Liver (tissue), 9 donors: Measurements from ENCODE around the gene VAV3. TPM values are rescaled to one million over a fixed set of nuclear protein-coding genes. Genes with fewer than 3 reads are reported as not detected.

ENCODE experiments used
- DNase-seq: peaks from one replicate; pipeline ENCODE4 v3.0.0-alpha.2; 2017; ENCODE audit warnings: low spot score
- H3K27ac ChIP-seq, 2 donors: one replicate each; pipeline ENCODE4 v1.7.0; 2013; ENCODE audit warnings: inconsistent platforms in 2 of 2, low read length in 2 of 2, control low read depth in 1 of 2, low read depth in 1 of 2, mild to moderate bottlenecking in 1 of 2
- H3K27me3 ChIP-seq, 4 donors: one replicate each; pipeline versions ENCODE4 v1.6.1 to v1.7.0; 2013; ENCODE audit warnings: low read length in 3 of 4, inconsistent platforms in 1 of 4, mild to moderate bottlenecking in 1 of 4, moderate library complexity in 1 of 4; ENCODE audit not compliant: control insufficient read depth in 4 of 4, insufficient read depth in 4 of 4
- H3K36me3 ChIP-seq, 4 donors: one replicate each; pipeline versions ENCODE4 v1.6.1 to v1.7.0; 2013; ENCODE audit warnings: low read length in 3 of 4, mild to moderate bottlenecking in 3 of 4, low read depth in 1 of 4, moderate library complexity in 1 of 4; ENCODE audit not compliant: control insufficient read depth in 4 of 4, insufficient read depth in 3 of 4
- H3K4me1 ChIP-seq, 4 donors: one replicate each; pipeline versions ENCODE4 v1.6.1 to v1.7.0; 2013; ENCODE audit warnings: low read length in 3 of 4, mild to moderate bottlenecking in 3 of 4, moderate library complexity in 1 of 4; ENCODE audit not compliant: control insufficient read depth in 4 of 4, insufficient read depth in 4 of 4
- H3K4me3 ChIP-seq, 3 donors: one replicate each; pipeline versions ENCODE4 v1.6.1 to v1.7.0; 2013; ENCODE audit warnings: low read length in 3 of 3, control low read depth in 1 of 3, low read depth in 1 of 3, mild to moderate bottlenecking in 1 of 3
- H3K9ac ChIP-seq, 2 donors: one replicate each; pipeline ENCODE4 v1.7.0; 2013; ENCODE audit warnings: low read length in 2 of 2, mild to moderate bottlenecking in 2 of 2, moderate library complexity in 2 of 2, control low read depth in 1 of 2, low read depth in 1 of 2
- H3K9me3 ChIP-seq, 4 donors: one replicate each; pipeline versions ENCODE4 v1.6.1 to v1.7.0; 2013; ENCODE audit warnings: low read length in 3 of 4; ENCODE audit not compliant: control insufficient read depth in 4 of 4
- EGR1 ChIP-seq, 2 donors: IDR thresholded peaks; 2 replicates each; pipeline ENCODE4 v1.6.1; 2016 to 2018; ENCODE audit warnings: antibody characterized with exemption in 2 of 2, low read depth in 2 of 2
- FOXA1 ChIP-seq: IDR thresholded peaks from 2 replicates; pipeline ENCODE4 v1.6.1; 2016; ENCODE audit warnings: antibody characterized with exemption
- FOXA2 ChIP-seq: IDR thresholded peaks from 2 replicates; pipeline ENCODE4 v1.6.1; 2016; ENCODE audit warnings: antibody characterized with exemption
- GABPA ChIP-seq, 2 donors: IDR thresholded peaks in 1 of 2; conservative IDR thresholded peaks in 1 of 2; 2 replicates each; pipeline ENCODE4 v1.6.1; 2016; ENCODE audit warnings: antibody characterized with exemption in 2 of 2, mild to moderate bottlenecking in 1 of 2, moderate library complexity in 1 of 2
- JUND ChIP-seq, 2 donors: IDR thresholded peaks; 2 replicates each; pipeline ENCODE4 v1.6.1; 2016; ENCODE audit warnings: antibody characterized with exemption in 2 of 2
- MAX ChIP-seq: IDR thresholded peaks from 2 replicates; pipeline ENCODE4 v1.6.1; 2016; ENCODE audit warnings: antibody characterized with exemption
- NR2F2 ChIP-seq: IDR thresholded peaks from 2 replicates; pipeline ENCODE4 v1.6.1; 2016; ENCODE audit warnings: antibody characterized with exemption
- RAD21 ChIP-seq, 2 donors: IDR thresholded peaks; 2 replicates each; pipeline ENCODE4 v1.6.1; 2016; ENCODE audit warnings: antibody characterized with exemption in 2 of 2, mild to moderate bottlenecking in 2 of 2
- REST ChIP-seq: IDR thresholded peaks from 2 replicates; pipeline ENCODE4 v1.6.1; 2016; ENCODE audit warnings: antibody characterized with exemption, mild to moderate bottlenecking
- RXRA ChIP-seq, 2 donors: IDR thresholded peaks; 2 replicates each; pipeline ENCODE4 v1.6.1; 2017 to 2018; ENCODE audit warnings: antibody characterized with exemption in 2 of 2, mild to moderate bottlenecking in 1 of 2
- WGBS: extraction: QIAGEN DNeasy Blood & Tissue Kit; methylation state at CpG from one replicate; pipeline ENCODE4 v1.1.7; 2013; 5-methylcytosine and 5-hydroxymethylcytosine counted together
- polyA plus RNA-seq, 2 donors: library from polyadenylated mRNA; stranded (reverse) in 1 of 2; unstranded in 1 of 2; fragments of 200-250 nt in 1 of 2; fragments of >200 nt in 1 of 2; fragmentation: Nextera tagmentation in 1 of 2; extraction: Ambion mirVana in 1 of 2; gene quantifications; one replicate each; pipeline versions ENCODE4 v1.2.1 to v1.2.3, GENCODE V29; 2013 to 2015
- total RNA-seq, 2 donors: library from RNA; depleted of rRNA; stranded (reverse); fragments of >200 nt; gene quantifications; one replicate each; pipeline ENCODE4 v1.2.3, GENCODE V29; 2014
- donor health status: healthy.
- donor health status: healthy.
- donor health status: healthy.
- donor health status: healthy.
- donor health status: healthy.

VAV3 gene
- total and polyA plus RNA-seq, 4 donors: 0.46 to 4.8 (median 2.7) TPM

GRCh38 chr1:107896401-107896800 is 68.6 kb downstream of the VAV3 start:
- no peak overlapping the region for H3K4me3 ChIP-seq
- no peak overlapping the region for H3K9ac ChIP-seq
- H3K36me3 ChIP-seq: no peaks in the 10 kb centered on the region
- H3K27me3 ChIP-seq: no peaks in the 10 kb centered on the region
- TF ChIP-seq RAD21 (IDR thresholded peaks at IDR 0.05) (no peak), FOXA2 (no peak), MAX (no peak), RXRA (IDR thresholded peaks at IDR 0.05) (no peak), EGR1 (IDR thresholded peaks at IDR 0.05; ENCODE audit: low read depth in 2 of 2) (no peak), JUND (IDR thresholded peaks at IDR 0.05) (no peak), REST (no peak), GABPA (IDR thresholded peaks at IDR 0.05 in 1 of 2, conservative IDR thresholded peaks at IDR 0.05 in 1 of 2) (no peak)
- H3K4me1 ChIP-seq: no peaks in the 10 kb centered on the region
- no peaks in the 10 kb centered on the region for H3K9me3 ChIP-seq
- no peak for DNase-seq
- 73% methylated on average over 3 of the region's 3 CpGs for WGBS
- H3K27ac ChIP-seq: no peak overlapping the region

GRCh38 chr1:107895403-107896191 is 69.4 kb downstream of the VAV3 start:
- no peaks in the 10 kb centered on the region for H3K4me1 ChIP-seq
- no peak for DNase-seq

More at GRCh38 chr1:107895403-107896191, 69.4 kb downstream of the VAV3 start:
- 51% methylated on average over 3 of the region's 3 CpGs for WGBS
- Histone ChIP-seq H3K9ac (no peak overlapping the region), H3K4me3 (no peak overlapping the region), H3K27ac (no peak overlapping the region), H3K27me3 (no peaks in the 10 kb centered on the region), H3K36me3 (no peaks in the 10 kb centered on the region), H3K9me3 (no peaks in the 10 kb centered on the region)
- TF ChIP-seq GABPA (IDR thresholded peaks at IDR 0.05 in 1 of 2, conservative IDR thresholded peaks at IDR 0.05 in 1 of 2): no peak
- no peak for TF ChIP-seq REST
- no peak for TF ChIP-seq NR2F2
- no peak for TF ChIP-seq FOXA1
- no peak for TF ChIP-seq RXRA (IDR thresholded peaks at IDR 0.05)
